B cell (primary cell): ENCODE results near the gene HTR4.

ENCODE experiments used
- CTCF ChIP-seq: fragments of 200-600 bp; IDR thresholded peaks from one replicate; pipeline ENCODE4 v1.8.0; 2022; ENCODE audit warnings: antibody characterized with exemption, mild to moderate bottlenecking
- EZH2 ChIP-seq: IDR thresholded peaks from 2 replicates; pipeline ENCODE4 v1.6.1; 2012; ENCODE audit warnings: borderline replicate concordance, low read depth, mild to moderate bottlenecking, moderate library complexity, low read length; ENCODE audit not compliant: insufficient read depth, poor library complexity, severe bottlenecking

- no peak for TF ChIP-seq CTCF
- TF ChIP-seq EZH2, result no peak
Measured at GRCh38 chr5:148690945-148691344, 36.6 kb upstream of the HTR4 start.
